Prostate gland (tissue), 2 donors: ENCODE results near the gene HEG1.

Experiments used
- POLR2A ChIP-seq: fragments of 450-650 bp; IDR thresholded peaks from one replicate; pipeline ENCODE4 v1.6.1; 2016; ENCODE audit warnings: antibody characterized with exemption, mild to moderate bottlenecking
- POLR2AphosphoS5 ChIP-seq: sonication (generic); formaldehyde crosslinking; IDR thresholded peaks from one replicate; pipeline ENCODE4 v1.6.1; 2017; ENCODE audit warnings: antibody characterized with exemption
- TF ChIP-seq, protein P1 (sequence below), 4 experiments: fragments of 200-600 bp in 2 of 4; fragments of 450-650 bp in 2 of 4; sonication (generic) in 2 of 4; IDR thresholded peaks; 1 replicate in 3 of 4; 2 replicates in 1 of 4; pipeline ENCODE4 v1.5.1; 2016 to 2019; ENCODE audit warnings: antibody characterized with exemption in 4 of 4, mild to moderate bottlenecking in 2 of 4, moderate library complexity in 2 of 4

DNA sequence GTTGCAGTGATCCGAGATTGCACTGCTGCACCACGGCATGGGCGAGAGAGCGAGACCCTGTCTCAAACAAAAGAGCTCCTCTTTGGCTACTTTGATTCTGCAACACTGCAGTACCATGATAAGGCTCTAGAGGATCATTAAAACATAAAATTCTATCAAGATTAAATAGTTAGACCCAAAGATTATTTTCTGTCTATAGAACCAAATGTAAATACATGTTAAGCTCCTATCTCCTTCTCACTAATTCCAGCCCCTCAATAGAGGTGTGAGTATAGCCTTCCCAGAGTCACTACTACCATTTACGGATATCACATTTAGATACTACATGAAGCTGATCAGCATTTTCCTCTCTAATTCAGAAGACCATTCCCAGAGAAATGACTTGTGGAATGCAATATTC is 116.9 kb downstream of the HEG1 start:
- TF ChIP-seq POLR2AphosphoS5 = no peak
- TF ChIP-seq, protein P1, sequence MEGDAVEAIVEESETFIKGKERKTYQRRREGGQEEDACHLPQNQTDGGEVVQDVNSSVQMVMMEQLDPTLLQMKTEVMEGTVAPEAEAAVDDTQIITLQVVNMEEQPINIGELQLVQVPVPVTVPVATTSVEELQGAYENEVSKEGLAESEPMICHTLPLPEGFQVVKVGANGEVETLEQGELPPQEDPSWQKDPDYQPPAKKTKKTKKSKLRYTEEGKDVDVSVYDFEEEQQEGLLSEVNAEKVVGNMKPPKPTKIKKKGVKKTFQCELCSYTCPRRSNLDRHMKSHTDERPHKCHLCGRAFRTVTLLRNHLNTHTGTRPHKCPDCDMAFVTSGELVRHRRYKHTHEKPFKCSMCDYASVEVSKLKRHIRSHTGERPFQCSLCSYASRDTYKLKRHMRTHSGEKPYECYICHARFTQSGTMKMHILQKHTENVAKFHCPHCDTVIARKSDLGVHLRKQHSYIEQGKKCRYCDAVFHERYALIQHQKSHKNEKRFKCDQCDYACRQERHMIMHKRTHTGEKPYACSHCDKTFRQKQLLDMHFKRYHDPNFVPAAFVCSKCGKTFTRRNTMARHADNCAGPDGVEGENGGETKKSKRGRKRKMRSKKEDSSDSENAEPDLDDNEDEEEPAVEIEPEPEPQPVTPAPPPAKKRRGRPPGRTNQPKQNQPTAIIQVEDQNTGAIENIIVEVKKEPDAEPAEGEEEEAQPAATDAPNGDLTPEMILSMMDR (IDR thresholded peaks at IDR 0.05) = no peak
- TF ChIP-seq POLR2A = no peak
